Brain microvascular endothelial cell (primary cell): ENCODE results near the gene YIPF1.
"Not testable (repeated sequence)": the region's sequence is repeated elsewhere in the genome, so short reads cannot be mapped to it uniquely, and the experiment has no call there.

Experiments
- DNase-seq: peaks from one replicate; pipeline ENCODE4 v3.0.0-alpha.2; 2020
- H3K27ac ChIP-seq: fragments of 250-450 bp; sonication (Bioruptor Pico); 2 replicates; pipeline ENCODE4 v1.5.1; 2020; ENCODE audit warnings: mild to moderate bottlenecking, moderate library complexity
- H3K27me3 ChIP-seq: fragments of 250-450 bp; sonication (Bioruptor Pico); replicated peaks from 2 replicates; pipeline ENCODE4 v1.5.1; 2020; ENCODE audit warnings: mild to moderate bottlenecking
- H3K36me3 ChIP-seq: fragments of 250-450 bp; sonication (Bioruptor Pico); replicated peaks from 2 replicates; pipeline ENCODE4 v1.5.1; 2020; ENCODE audit warnings: mild to moderate bottlenecking
- H3K4me3 ChIP-seq: 2 replicates; pipeline ENCODE4 v1.5.1; 2011; ENCODE audit warnings: low read depth, mild to moderate bottlenecking, control low read depth, low read length, moderate library complexity
- in situ Hi-C: cut with HindIII; loops from 2 replicates; pipeline ENCODE4 v1.10.0; 2017; ENCODE audit warnings: low sequenced_read_pairs, low pct_ligation_motif_present
- TF ChIP-seq, protein P1 (sequence below): IDR thresholded peaks from 2 replicates; pipeline ENCODE4 v1.5.1; 2011; ENCODE audit warnings: low read depth, mild to moderate bottlenecking, moderate library complexity, low read length, control low read depth, inconsistent platforms; ENCODE audit errors: missing control alignments

The YIPF1 gene

DNA sequence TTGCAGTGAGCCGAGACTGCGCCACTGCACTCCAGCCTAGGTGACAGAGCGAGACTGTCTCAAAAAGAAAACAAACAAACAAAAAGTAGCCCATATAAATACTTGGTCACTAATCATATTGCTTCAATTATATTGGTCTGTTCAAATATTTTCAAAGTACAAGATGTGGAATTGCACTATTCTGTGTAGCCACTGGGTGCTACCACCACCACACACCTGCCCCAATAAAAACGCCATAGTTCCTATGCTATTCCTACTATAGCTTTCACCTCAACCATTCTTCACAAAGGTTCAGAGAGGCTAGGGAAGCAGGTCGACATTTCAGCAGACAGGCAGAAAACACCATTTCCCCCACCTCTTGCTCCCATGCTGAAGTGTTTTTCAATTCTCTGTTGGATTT is 68.2 kb downstream of the YIPF1 start:
- Histone ChIP-seq H3K27ac (no peak overlapping the region), H3K36me3 (no peaks in the 10 kb centered on the region), H3K27me3 (no peaks in the 10 kb centered on the region), H3K4me3 (no peak overlapping the region)
- in situ Hi-C loops, result no loop called here
- TF ChIP-seq, protein P1, sequence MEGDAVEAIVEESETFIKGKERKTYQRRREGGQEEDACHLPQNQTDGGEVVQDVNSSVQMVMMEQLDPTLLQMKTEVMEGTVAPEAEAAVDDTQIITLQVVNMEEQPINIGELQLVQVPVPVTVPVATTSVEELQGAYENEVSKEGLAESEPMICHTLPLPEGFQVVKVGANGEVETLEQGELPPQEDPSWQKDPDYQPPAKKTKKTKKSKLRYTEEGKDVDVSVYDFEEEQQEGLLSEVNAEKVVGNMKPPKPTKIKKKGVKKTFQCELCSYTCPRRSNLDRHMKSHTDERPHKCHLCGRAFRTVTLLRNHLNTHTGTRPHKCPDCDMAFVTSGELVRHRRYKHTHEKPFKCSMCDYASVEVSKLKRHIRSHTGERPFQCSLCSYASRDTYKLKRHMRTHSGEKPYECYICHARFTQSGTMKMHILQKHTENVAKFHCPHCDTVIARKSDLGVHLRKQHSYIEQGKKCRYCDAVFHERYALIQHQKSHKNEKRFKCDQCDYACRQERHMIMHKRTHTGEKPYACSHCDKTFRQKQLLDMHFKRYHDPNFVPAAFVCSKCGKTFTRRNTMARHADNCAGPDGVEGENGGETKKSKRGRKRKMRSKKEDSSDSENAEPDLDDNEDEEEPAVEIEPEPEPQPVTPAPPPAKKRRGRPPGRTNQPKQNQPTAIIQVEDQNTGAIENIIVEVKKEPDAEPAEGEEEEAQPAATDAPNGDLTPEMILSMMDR, result peak; percentile 38
- no peak for DNase-seq

DNA sequence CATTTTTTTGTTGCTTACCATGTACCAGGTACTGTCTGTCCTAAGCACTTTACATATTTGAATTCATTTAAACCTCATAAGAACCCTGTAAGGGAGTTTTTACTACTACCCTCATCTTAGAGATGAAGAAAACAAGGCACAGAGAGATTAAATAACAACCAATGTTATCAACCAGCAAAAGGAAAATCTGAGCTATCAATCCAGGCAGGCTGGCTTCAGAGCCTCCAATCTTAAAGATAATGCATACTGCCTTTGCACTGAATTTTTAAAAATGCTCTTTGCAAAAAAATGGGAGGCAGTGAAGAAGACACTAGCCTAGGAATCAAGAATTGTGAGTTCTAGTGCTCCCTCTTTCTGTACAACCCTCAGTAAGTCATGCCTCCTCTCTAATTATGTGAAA is 70.2 kb downstream of the YIPF1 start:
- DNase-seq, result no peak

DNA sequence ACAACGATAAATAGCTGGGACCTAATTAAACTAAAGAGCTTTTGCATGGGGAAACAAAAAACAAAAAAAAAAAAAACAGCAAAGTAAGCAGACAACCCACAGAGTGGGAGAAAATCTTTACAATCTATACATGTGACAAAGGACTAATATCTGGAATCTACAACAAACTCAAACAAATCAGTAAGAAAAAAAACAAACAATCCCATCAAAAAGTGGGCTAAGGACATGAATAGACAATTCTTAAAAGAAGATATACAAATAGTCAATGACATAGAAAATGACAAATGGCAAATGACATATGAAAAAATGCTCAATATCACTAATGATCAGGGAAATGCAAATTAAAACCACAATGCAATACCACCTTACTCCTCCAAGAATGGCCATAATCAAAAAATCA is 73.0 kb downstream of the YIPF1 start:
- DNase-seq, H3K27ac ChIP-seq, in situ Hi-C loops, H3K36me3 ChIP-seq, H3K4me3 ChIP-seq, H3K27me3 ChIP-seq: not testable (repeated sequence)

More for the DNA sequence above, 70.2 kb downstream of the YIPF1 start:
- no peak overlapping the region for H3K27ac ChIP-seq
- H3K27me3 ChIP-seq, result no peaks in the 10 kb centered on the region
- H3K36me3 ChIP-seq, result no peaks in the 10 kb centered on the region
- no peak overlapping the region for H3K4me3 ChIP-seq
- in situ Hi-C loops, result no loop called here
- TF ChIP-seq, protein P1, result no peak

DNA sequence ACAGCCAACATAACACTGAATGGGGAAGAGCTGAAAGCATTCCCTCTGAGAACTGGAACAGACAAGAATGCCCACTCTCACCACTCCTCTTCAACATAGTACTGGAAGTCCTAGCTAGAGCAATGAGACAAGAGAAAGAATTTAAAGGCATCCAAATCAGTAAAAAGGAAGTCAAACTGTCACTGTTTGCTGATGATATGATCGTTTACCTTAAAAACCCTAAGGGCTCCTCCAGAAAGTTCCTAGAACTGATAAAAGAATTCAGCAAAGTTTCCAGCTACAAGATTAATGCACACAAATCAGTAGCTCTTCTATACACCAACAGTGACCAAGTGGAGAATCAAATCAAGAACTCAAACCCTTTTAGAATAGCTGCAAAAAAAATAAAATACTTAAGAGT is 74.1 kb downstream of the YIPF1 start:
- H3K27me3 ChIP-seq, DNase-seq, H3K4me3 ChIP-seq, H3K27ac ChIP-seq, H3K36me3 ChIP-seq, in situ Hi-C loops: not testable (repeated sequence)

DNA sequence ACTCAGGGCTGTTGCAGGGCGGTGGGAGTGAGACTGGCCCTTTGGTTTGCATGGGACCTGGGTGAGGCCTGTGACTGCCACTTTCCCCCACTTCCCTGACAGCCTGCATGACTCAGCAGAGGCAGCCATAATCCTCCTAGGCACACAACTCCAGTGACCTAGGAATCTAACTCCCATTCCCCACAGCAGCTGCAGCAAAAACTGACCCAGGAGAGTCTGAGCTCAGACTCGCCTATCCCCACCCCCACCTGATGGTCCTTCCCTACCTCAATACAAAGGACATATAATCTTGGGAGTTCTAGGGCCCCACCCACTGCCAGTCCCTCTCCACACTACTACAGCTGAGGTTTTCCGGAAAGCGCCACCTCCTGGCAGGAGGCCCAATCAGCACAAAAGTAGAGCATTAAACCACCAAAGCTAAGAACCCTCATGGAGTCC is 78.2 kb downstream of the YIPF1 start:
- Histone ChIP-seq H3K36me3 (no peaks in the 10 kb centered on the region), H3K27me3 (no peaks in the 10 kb centered on the region), H3K4me3 (no peak overlapping the region), H3K27ac (no peak overlapping the region)
- in situ Hi-C loops, result no loop called here
- DNase-seq, result no peak
- TF ChIP-seq, protein P1, result peak; percentile 55

DNA sequence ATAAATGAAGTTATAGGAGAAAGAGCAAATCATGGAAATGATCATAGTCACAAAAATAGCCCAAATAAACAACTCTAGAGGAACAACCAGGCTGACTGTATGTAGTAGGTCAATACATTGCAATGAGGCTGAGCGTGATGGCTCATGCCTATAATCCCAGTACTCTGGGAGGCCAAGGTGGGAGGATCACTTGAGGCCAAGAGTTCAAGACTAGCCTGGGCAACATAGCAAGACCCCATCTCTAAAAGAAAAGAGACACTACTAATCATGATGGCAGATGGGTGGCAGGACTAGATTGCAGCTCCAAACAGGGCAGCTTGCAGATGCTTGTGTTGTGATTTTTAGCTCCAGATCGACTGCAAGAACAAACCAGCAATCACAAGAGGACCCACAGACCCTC is 79.1 kb downstream of the YIPF1 start:
- no peak overlapping the region for H3K27ac ChIP-seq
- in situ Hi-C loops, result no loop called here
- TF ChIP-seq, protein P1, result no peak
- no peaks in the 10 kb centered on the region for H3K36me3 ChIP-seq
- no peak overlapping the region for H3K4me3 ChIP-seq
- no peaks in the 10 kb centered on the region for H3K27me3 ChIP-seq
- no peak for DNase-seq

DNA sequence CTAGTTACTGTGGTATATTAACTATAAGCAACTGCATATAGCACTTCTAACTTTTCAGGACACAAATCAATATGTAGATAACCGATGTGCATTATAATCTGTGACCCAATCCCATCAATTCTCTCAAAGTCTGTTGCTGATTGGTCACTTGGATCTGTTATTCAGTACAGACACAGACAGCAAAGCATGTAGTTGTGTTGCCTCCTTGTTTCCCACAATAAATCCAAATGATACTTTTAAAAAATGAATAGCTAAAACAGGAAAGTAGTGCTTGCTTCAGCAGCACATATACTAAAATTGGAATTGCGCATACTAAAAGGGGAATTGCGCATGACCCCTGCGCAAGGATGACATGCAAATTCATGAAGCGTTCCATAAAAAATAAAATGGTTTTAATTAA is 79.6 kb downstream of the YIPF1 start:
- in situ Hi-C loops, result no loop called here
- H3K36me3 ChIP-seq, result no peaks in the 10 kb centered on the region
- H3K4me3 ChIP-seq, result no peak overlapping the region
- TF ChIP-seq, protein P1, result no peak
- DNase-seq, result no peak
- no peaks in the 10 kb centered on the region for H3K27me3 ChIP-seq
- H3K27ac ChIP-seq, result no peak overlapping the region
